Colon (tissue), 2 donors: ENCODE results near the gene KDM5D.

Experiments used
- FAIRE-seq: peaks from 2 replicates; lab custom pipeline; 2012; peaks lifted over from hg19 to GRCh38; lab: Jason Lieb, UNC
- donor health status: control.
- donor health status: control.

The KDM5D gene

GRCh38 chrY:19744381-19745378, at the start of gene KDM5D:
Gene KDM5D (minus strand): TSS chrY:19744726. CDS start chrY:19744534, 192 bp downstream.
- no peak for FAIRE-seq

GRCh38 chrY:19768375-19768774, 23.8 kb upstream of the KDM5D start:
- FAIRE-seq, result no peak

- FAIRE-seq, result no peak
These were observed 1.2 kb downstream of the KDM5D start for GRCh38 chrY:19743331-19743730.

- no peak for FAIRE-seq
These were observed 2.4 kb downstream of the KDM5D start for GRCh38 chrY:19742153-19742552.

GRCh38 chrY:19734425-19734824, 10.1 kb downstream of the KDM5D start:
- FAIRE-seq, result no peak

GRCh38 chrY:19717950-19718349, 26.6 kb downstream of the KDM5D start:
- no peak for FAIRE-seq

- FAIRE-seq, result no peak
These were observed 27.4 kb downstream of the KDM5D start for GRCh38 chrY:19717146-19717545.

GRCh38 chrY:19715226-19715625, 29.3 kb downstream of the KDM5D start:
- FAIRE-seq, result no peak

GRCh38 chrY:19713430-19713829, 31.1 kb downstream of the KDM5D start:
- no peak for FAIRE-seq

GRCh38 chrY:19706273-19706672, 38.3 kb downstream of the KDM5D start:
- no peak for FAIRE-seq

- FAIRE-seq, result no peak
These were observed 46.0 kb downstream of the KDM5D start for GRCh38 chrY:19698495-19698894.

GRCh38 chrY:19680821-19681220, 63.7 kb downstream of the KDM5D start:
- FAIRE-seq, result no peak
